NCI-H1436 (cell line): Measurements from ENCODE around the gene RPS6KA3.

Experiments used
- DNase-seq: peaks from one replicate; lab custom pipeline; 2025; lab: John Stamatoyannopoulos, UW

Gene RPS6KA3

GRCh38 chrX:20266810-20267606, at the start of gene RPS6KA3:
Gene RPS6KA3 (minus strand): TSS chrX:20266909. CDS start chrX:20266632, 277 bp downstream.
- DNase-seq, result peak; percentile 79

GRCh38 chrX:20315140-20315539, 48.4 kb upstream of the RPS6KA3 start:
- DNase-seq, result no peak

- DNase-seq, result no peak
These were observed 47.2 kb upstream of the RPS6KA3 start for GRCh38 chrX:20313899-20314298.

DNA sequence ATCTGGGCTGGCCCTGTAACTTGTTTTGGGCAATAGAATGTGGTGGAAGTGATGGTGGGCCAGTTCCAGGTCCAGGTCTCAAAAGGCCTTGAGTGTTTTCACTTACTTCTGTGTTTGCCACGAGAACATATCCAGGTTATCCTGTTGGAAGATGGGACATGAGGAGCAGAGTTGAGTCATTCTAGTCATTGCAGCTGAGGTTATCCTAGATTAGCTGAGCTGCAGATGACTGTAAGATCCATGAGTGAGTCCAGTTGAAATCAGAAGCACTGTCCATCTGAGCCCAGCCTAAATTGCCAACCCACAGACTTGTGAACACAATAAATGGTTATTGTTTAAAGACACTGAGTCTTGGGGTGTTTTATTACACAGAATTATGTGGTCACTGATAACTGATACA, 45.3 kb upstream of the RPS6KA3 start:
- DNase-seq, result no peak

DNA sequence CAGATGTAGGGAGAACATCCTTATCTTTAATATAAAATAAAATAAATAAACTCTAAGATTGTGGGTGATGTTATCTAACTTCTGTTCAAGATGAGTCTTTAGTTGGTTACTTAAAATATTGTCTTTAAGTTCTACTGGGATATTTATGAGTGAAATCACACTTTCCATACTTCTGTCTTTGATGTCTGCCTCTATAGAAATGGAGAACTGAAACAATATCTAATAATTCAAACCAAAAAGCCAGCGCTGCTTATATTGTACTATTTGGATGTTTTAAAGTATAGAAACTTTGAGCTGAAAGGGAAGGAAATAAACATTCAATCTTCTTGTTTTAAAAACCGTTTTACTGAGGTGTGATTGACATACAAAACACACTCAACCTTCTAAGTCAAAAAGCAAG, 44.8 kb upstream of the RPS6KA3 start:
- no peak for DNase-seq

DNA sequence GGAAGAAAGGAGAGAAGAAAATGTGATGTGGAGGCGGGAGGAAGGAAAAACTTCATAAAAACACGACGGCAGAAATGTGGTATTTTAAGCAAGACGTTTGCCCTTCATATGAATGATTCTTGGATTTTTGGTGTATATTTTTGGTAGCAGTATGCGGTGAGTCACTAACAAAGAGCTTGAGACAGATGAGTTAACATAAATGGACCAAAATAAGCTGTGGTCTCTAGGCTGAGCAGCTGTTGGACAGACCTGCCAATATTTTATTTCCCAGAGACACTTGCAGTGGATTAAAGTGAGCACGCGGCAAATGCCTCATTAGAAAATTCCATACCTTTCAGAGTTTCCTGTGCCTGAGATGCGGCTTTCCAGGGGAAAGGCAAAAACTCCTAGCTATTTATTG, 43.1 kb upstream of the RPS6KA3 start:
- no peak for DNase-seq

DNA sequence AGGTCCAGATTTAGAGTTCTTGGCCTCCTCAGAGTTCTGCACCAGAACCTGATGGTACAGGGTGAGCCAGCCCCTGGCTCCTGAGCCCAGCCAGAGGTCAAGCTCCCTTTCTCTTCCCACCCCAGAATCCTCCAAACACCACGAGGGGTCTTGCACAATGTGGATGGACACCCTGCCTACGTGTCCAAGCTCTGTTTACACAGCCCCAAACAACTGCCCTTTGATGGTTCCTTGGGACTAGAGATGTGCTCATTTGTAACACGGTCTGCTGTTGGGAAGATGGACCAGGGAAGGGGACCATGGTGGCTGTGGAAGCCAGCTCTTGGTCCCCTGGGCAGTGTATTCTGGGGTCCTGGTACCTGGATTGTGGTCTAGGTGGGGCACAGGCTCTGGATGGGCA, 40.0 kb upstream of the RPS6KA3 start:
- no peak for DNase-seq

GRCh38 chrX:20300822-20301221, 34.1 kb upstream of the RPS6KA3 start:
- DNase-seq, result no peak

DNA sequence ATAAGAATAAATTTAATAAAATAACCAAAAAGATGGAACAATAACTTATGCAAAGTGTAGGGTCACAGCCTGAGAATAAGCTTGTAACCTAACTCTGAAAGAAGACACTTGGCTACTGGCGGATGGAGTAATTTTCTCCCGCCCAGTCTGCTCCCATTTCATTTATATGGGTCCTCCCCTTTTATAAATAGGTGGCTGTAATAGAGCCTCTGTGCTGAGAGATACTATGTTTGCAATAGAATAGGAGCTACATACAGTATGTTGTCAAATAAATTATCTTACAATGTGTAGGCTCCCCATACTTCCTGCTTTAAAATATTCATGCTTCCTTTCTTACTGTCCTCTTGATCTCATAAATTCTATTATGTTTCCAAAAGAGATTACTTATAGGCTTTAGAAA, 28.2 kb upstream of the RPS6KA3 start:
- no peak for DNase-seq

GRCh38 chrX:20294284-20294683, 27.6 kb upstream of the RPS6KA3 start:
- DNase-seq, result no peak

- DNase-seq, result no peak
These were observed 18.8 kb upstream of the RPS6KA3 start for GRCh38 chrX:20285511-20285910.

GRCh38 chrX:20284992-20285391, 18.3 kb upstream of the RPS6KA3 start:
- DNase-seq, result no peak

- no peak for DNase-seq
These were observed 17.7 kb upstream of the RPS6KA3 start for GRCh38 chrX:20284444-20284843.

GRCh38 chrX:20280938-20281337, 14.2 kb upstream of the RPS6KA3 start:
- DNase-seq, result no peak

DNA sequence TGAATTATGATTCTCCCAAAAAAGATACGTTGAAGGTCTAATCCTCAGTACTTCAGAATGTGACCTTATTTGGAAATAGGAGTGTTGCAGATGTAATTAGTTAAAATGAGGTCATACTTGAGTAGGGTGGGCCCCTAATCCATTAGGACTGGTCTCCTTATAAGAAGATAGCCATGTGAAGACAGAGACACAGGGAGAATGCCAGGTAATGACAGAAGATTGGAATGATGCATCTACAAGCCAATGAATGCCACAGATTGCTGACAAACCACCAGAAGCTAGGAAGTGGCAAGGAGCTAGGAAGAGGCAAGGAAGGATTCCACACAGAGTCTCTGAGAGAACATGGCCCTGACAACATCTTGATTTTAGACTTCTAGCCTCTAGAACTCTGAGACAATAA, 7.4 kb upstream of the RPS6KA3 start:
- DNase-seq, result no peak

- DNase-seq, result no peak
These were observed 5.0 kb upstream of the RPS6KA3 start for GRCh38 chrX:20271730-20272129.

DNA sequence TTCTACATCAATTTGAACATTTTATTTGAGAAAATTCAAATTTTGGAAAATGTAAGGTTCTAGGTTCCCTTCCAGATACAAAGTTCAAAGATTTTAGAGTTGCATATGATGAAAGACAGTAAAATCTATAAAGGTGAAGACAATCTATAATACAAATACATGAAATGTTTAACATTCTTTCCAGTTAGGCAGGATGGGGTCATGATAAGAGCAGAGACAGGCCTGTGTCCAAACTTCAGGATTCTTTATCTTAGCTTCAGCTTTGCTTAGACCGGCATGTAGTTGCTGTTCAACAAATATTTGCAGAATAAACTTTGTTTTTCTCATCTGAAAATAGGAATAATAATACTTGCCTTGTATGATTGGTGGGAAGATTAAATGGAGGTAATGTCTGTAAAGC, 4.5 kb upstream of the RPS6KA3 start:
- no peak for DNase-seq

DNA sequence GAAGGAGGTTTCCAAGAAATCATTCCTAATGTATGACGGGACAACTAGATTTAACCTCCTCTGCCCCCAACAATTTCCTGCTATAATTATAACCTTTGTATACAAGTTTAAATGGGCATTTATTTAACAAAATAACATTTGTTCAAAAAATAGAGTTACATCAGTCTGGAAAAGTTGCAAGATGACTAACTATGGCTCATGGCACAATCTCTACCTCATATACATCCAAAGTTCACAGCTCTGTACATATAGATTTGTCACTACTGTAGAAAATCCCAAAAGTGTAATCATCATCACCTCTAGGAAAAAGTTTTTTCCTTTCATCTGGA, 3.8 kb upstream of the RPS6KA3 start:
- no peak for DNase-seq

DNA sequence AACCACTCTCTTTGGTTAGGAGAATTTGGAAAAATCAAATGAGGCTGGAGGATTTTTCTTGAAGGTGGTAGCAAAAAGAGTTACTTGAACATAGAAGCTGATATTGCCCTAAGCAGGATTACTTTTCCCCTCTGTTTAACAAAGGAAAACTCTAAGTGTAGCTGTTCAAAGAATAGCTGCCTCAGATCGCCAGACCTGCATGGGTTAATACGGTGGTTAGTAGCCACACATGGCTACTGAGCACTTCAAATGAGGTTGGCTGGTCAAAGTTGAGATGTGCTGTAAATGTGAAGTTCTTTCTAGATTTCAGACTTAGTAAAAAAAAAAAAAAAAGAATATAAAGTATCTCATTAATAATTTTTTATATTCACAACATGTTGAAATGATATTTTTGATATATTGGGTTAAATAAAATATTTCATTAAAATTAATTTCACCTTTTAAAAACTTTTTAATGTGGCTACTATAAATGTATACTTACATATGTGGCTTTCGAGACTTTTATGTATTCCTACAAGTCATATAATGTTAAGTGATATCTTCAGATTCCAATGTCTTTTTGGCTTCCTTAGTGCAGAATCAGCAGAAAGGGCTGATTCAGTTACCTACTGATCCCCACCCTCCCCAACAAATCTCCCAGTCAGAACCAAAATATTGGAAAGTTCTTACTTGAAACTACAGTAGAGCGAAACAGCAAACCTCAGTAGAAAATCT, 3.3 kb upstream of the RPS6KA3 start:
- DNase-seq, result no peak

- peak; percentile 14 for DNase-seq
These were observed 1.4 kb upstream of the RPS6KA3 start for GRCh38 chrX:20267931-20268701.

- no peak for DNase-seq
These were observed 860 bp upstream of the RPS6KA3 start for GRCh38 chrX:20267607-20267930.

GRCh38 chrX:20265726-20266681, 705 bp downstream of the RPS6KA3 start:
- no peak for DNase-seq
